Esophagus squamous epithelium (tissue), 5 donors: ENCODE data around the gene NCBP3. TPM values are rescaled to one million over a fixed set of nuclear protein-coding genes. Genes with fewer than 3 reads are reported as not detected.
"Not testable (repeated sequence)": the region's sequence is repeated elsewhere in the genome, so short reads cannot be mapped to it uniquely, and the experiment has no call there.

Experiments used
- DNase-seq: peaks from one replicate; lab custom pipeline; 2025; lab: John Stamatoyannopoulos, UW
- H3K27ac ChIP-seq, 4 donors: fragments of 200-600 bp; sonication (generic); one replicate each; pipeline ENCODE4 v1.5.1; 2016 to 2019; ENCODE audit warnings: mild to moderate bottlenecking in 1 of 4
- H3K27me3 ChIP-seq, 4 donors: fragments of 200-600 bp; sonication (generic); 1 replicate in 3 of 4; 2 replicates in 1 of 4; pipeline versions ENCODE4 v1.5.1 to v1.6.0; 2017 to 2021; ENCODE audit warnings: antibody characterized with exemption in 1 of 4
- H3K36me3 ChIP-seq, 3 donors: fragments of 200-600 bp; sonication (generic); one replicate each; pipeline ENCODE4 v1.5.1; 2016 to 2019
- H3K4me1 ChIP-seq, 3 donors: fragments of 200-600 bp; sonication (generic); one replicate each; pipeline ENCODE4 v1.5.1; 2017 to 2019
- H3K4me3 ChIP-seq, 4 donors: fragments of 200-600 bp; sonication (generic); 1 replicate in 3 of 4; 2 replicates in 1 of 4; pipeline ENCODE4 v1.5.1; 2016 to 2019; ENCODE audit warnings: mild to moderate bottlenecking in 2 of 4, moderate library complexity in 1 of 4
- H3K9me3 ChIP-seq, 3 donors: fragments of 200-600 bp; sonication (generic); one replicate each; pipeline ENCODE4 v1.5.1; 2016 to 2019
- CTCF ChIP-seq, 6 experiments: fragments of 450-650 bp in 4 of 6; fragments of 200-600 bp in 2 of 6; sonication (generic) in 2 of 6; IDR thresholded peaks; one replicate each; pipeline ENCODE4 v1.5.1; 2016 to 2019; ENCODE audit warnings: antibody characterized with exemption in 6 of 6, mild to moderate bottlenecking in 4 of 6, moderate library complexity in 4 of 6
- POLR2A ChIP-seq, 4 donors: fragments of 450-650 bp; IDR thresholded peaks; one replicate each; pipeline ENCODE4 v1.6.1; 2017; ENCODE audit warnings: antibody characterized with exemption in 4 of 4, mild to moderate bottlenecking in 4 of 4, moderate library complexity in 3 of 4
- WGBS, 2 donors: methylation state at CpG; one replicate each; pipeline ENCODE4 v1.1.5; 2018; 5-methylcytosine and 5-hydroxymethylcytosine counted together
- intact Hi-C: fragments of 100-400 bp; cut with DNase I; formaldehyde crosslinking; loops from one replicate; pipeline ENCODE4 v1.15.0; 2022
- total RNA-seq, 4 donors: library from RNA; depleted of rRNA; stranded (reverse); fragments of >200 nt; gene quantifications; one replicate each; pipeline ENCODE4 v1.1.0, GENCODE V29; 2016
- donor health status: DM: yes; HTN: yes; CAD: no.

The NCBP3 gene
- total RNA-seq, 4 donors from 2014 or later: 12.1 to 26.1 (median 17.1) TPM

DNA sequence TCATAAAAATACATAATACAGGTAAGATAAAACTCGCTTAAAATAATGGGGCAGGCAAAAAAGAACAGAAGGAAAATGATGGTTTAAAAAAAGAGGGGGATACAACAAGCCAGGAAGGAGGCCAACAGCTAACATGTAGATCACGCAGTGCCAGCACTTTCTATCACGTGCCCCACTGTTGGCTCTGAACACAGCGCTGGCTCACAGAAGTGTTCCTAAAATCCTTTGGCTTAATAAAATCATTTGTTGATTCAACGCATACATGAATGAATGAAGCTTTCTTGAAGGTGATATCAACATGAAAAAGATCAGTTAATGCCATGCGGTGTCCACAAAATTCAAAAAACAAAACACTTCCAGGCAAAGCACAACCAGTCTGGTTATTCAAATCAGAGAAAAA, 53.6 kb downstream of the NCBP3 start:
- Histone ChIP-seq H3K9me3 (no peaks in the 10 kb centered on the region), H3K4me1 (peaks cover 0 to 24% (median 12%) of the 10 kb centered on the region in 3 donors), H3K27me3 (no peaks in the 10 kb centered on the region), H3K36me3 (no peaks in the 10 kb centered on the region), H3K27ac (peak overlapping the region in 1 of 4 donors; percentile 17), H3K4me3 (no peak overlapping the region)
- no peak for DNase-seq
- intact Hi-C loops: no loop called here
- 20 to 42% methylated on average over 6 of the region's 6 CpGs for whole genome bisulfite sequencing, 2 donors
- TF ChIP-seq CTCF (IDR thresholded peaks at IDR 0.05) (no peak), POLR2A (IDR thresholded peaks at IDR 0.05) (no peak)

- H3K9me3 ChIP-seq: no peaks in the 10 kb centered on the region
- peaks cover 0 to 20% (median 12%) of the 10 kb centered on the region in 3 donors for H3K4me1 ChIP-seq
- H3K27me3 ChIP-seq: no peaks in the 10 kb centered on the region
- no peaks in the 10 kb centered on the region for H3K36me3 ChIP-seq
- no peak for DNase-seq
- no peak overlapping the region for H3K27ac ChIP-seq
- TF ChIP-seq CTCF (IDR thresholded peaks at IDR 0.05) (no peak), POLR2A (IDR thresholded peaks at IDR 0.05) (no peak)
- WGBS, 2 donors: 44 to 53% methylated on average over 2 of the region's 2 CpGs
- H3K4me3 ChIP-seq: no peak overlapping the region
- intact Hi-C loops: no loop called here
Observed at GRCh38 chr17:3788200-3788599, 57.8 kb downstream of the NCBP3 start.

DNA sequence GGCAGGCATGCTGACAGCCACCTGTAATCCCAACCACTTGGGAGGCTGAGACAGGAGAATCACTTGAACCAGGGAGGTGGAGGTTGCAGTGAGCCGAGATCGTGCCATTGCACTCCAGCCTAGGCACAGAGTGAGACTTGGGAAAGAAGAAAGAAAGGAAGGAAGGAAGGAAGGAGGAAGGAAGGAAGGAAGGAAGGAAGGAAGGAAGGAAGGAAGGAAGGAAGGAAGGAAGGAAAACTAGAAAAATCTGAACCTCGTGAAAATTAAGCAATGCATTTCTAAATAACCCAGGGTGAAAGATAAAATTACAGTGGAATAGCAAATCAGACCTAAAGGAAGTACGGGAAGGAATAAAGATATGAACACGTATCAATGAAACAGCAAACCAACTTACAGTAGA, 60.7 kb downstream of the NCBP3 start:
- WGBS, 2 donors: 79 to 80% methylated on average over 5 of the region's 5 CpGs
- H3K4me3 ChIP-seq, H3K36me3 ChIP-seq, H3K9me3 ChIP-seq, H3K27ac ChIP-seq, H3K4me1 ChIP-seq, DNase-seq, intact Hi-C loops, H3K27me3 ChIP-seq: not testable (repeated sequence)

DNA sequence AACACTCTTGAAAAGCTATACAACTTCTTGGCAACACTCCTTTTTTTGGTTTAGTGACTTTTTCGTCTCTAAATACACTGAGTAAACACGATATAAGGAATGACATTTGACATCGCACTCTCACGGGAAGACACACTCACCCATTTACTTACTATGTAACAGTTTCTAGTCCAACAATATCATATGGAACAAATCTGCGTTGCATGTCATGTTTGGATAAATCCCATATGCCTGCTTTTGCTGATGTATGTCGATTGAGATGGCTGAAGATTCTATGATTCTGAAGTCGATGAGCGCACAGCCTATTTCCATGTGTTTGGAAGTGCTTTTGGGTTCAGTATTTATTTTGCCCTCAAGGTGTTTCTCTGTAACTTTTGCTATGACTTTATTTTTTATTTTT, 63.3 kb downstream of the NCBP3 start:
- H3K4me3 ChIP-seq: no peak overlapping the region
- H3K36me3 ChIP-seq: no peaks in the 10 kb centered on the region
- no peak overlapping the region for H3K27ac ChIP-seq
- no peaks in the 10 kb centered on the region for H3K9me3 ChIP-seq
- no peak for TF ChIP-seq POLR2A (IDR thresholded peaks at IDR 0.05)
- no peak for TF ChIP-seq CTCF (IDR thresholded peaks at IDR 0.05)
- DNase-seq: no peak
- intact Hi-C loops: no loop called here
- 74 to 78% methylated on average over 8 of the region's 8 CpGs for WGBS, 2 donors
- no peaks in the 10 kb centered on the region for H3K4me1 ChIP-seq
- no peaks in the 10 kb centered on the region for H3K27me3 ChIP-seq

DNA sequence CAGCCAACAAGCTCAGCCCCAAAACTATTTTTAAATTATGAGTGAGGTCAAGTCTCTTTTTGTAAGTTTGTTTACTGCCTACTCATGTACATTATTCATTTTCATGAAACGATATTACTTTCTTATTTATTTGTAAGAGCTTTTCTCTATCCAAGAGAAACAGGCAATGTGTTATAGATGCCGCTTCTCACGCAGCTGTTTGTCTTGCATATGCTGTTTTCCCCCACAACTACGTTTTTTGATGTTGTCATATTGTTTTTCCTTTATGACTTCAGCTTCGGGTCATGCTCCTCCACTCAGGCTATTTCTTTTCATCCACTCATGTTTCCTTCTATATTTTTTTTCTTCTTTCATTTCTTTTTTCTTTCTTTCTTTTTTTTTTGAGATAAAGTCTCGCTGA, 65.1 kb downstream of the NCBP3 start:
- H3K4me1 ChIP-seq: no peaks in the 10 kb centered on the region
- no peaks in the 10 kb centered on the region for H3K36me3 ChIP-seq
- TF ChIP-seq POLR2A (IDR thresholded peaks at IDR 0.05): no peak
- no peak for TF ChIP-seq CTCF (IDR thresholded peaks at IDR 0.05)
- WGBS, 2 donors: 66 to 69% methylated on average over 6 of the region's 6 CpGs
- no peak overlapping the region for H3K27ac ChIP-seq
- H3K4me3 ChIP-seq: no peak overlapping the region
- intact Hi-C loops: no loop called here
- no peaks in the 10 kb centered on the region for H3K27me3 ChIP-seq
- DNase-seq: no peak
- H3K9me3 ChIP-seq: no peaks in the 10 kb centered on the region
